Activated CD4-positive, alpha-beta T cell treated with anti-CD3 and anti-CD28 coated beads, Interleukin-2, amount 10 ng/mL, durations not matched to agents 7 days and 5 days (primary cell): ENCODE data around the gene ARL3. TPM values are rescaled to one million over a fixed set of nuclear protein-coding genes. Genes with fewer than 3 reads are reported as not detected.

ENCODE experiments used
- CTCF ChIA-PET: fragments of 350-600 bp; sonication (Branson Sonifier 250); formaldehyde crosslinking; loops from one replicate; lab custom pipeline; 2021; ENCODE audit warnings: antibody characterized with exemption; lab: Charles Lee
- POLR2A ChIA-PET: fragments of 350-600 bp; sonication (Branson Sonifier 250); formaldehyde crosslinking; loops from one replicate; lab custom pipeline; 2021; ENCODE audit warnings: antibody characterized with exemption; lab: Charles Lee
- DNase-seq: peaks from one replicate; pipeline ENCODE4 v3.0.0-alpha.2; 2020
- H3K27ac Mint-ChIP-seq: one replicate; pipeline ENCODE4 v1.8.0; 2021; ENCODE audit warnings: mild to moderate bottlenecking, moderate library complexity, mixed read lengths
- H3K27me3 Mint-ChIP-seq: one replicate; pipeline ENCODE4 v1.8.0; 2021; ENCODE audit warnings: mixed read lengths
- H3K36me3 Mint-ChIP-seq: one replicate; pipeline ENCODE4 v1.8.0; 2021; ENCODE audit warnings: low read depth, mixed read lengths
- H3K4me1 Mint-ChIP-seq: one replicate; pipeline ENCODE4 v1.8.0; 2021; ENCODE audit warnings: mixed read lengths
- H3K4me3 Mint-ChIP-seq: one replicate; pipeline ENCODE4 v1.8.0; 2021; ENCODE audit warnings: mild to moderate bottlenecking, moderate library complexity, mixed read lengths
- H3K9me3 Mint-ChIP-seq: one replicate; pipeline ENCODE4 v1.8.0; 2021; ENCODE audit warnings: mixed read lengths
- total RNA-seq, 2 experiments: library from RNA; stranded (reverse); gene quantifications; one replicate each; pipeline ENCODE4 v1.2.3, GENCODE V29; 2021

The ARL3 gene
- total RNA-seq, 2 experiments from 2014 or later, result 4.4 to 5.0 TPM

GRCh38 chr10:102714621-102715455 is 641 bp upstream of the ARL3 start, which contains the start of gene SFXN2:
Gene SFXN2 (plus strand): TSS chr10:102714636. CDS start chr10:102726637, 12,001 bp downstream.
- POLR2A ChIA-PET, result interaction anchor here (0.7 to 0.9 kb wide), 4 partner anchors 41 to 1203 kb away, joined by 3 to 4 read pairs (median 3); no protein-coding TSS in a partner anchor
- DNase-seq, result peak; percentile 71
- no peaks in the 10 kb centered on the region for H3K9me3 Mint-ChIP-seq
- peaks cover 12% of the 10 kb centered on the region for H3K36me3 Mint-ChIP-seq
- H3K4me1 Mint-ChIP-seq, result peaks cover 60% of the 10 kb centered on the region
- peak within 1 kb of the TSS; percentile 82 for H3K27ac Mint-ChIP-seq
- peak within 1 kb of the TSS; percentile 81 for H3K4me3 Mint-ChIP-seq
- no peaks in the 10 kb centered on the region for H3K27me3 Mint-ChIP-seq
- CTCF ChIA-PET, result interaction anchor here (0.6 to 2.1 kb wide), 15 partner anchors 10 to 361 kb away, joined by 3 to 14 read pairs (median 5); partner anchors contain the start of gene WBP1L

GRCh38 chr10:102713539-102713813 is 721 bp downstream of the ARL3 start:
- Mint-ChIP-seq H3K4me3 (peak overlapping the region; percentile 81), H3K36me3 (peaks cover 10% of the 10 kb centered on the region), H3K9me3 (no peaks in the 10 kb centered on the region), H3K27ac (peak overlapping the region; percentile 82), H3K4me1 (peaks cover 54% of the 10 kb centered on the region), H3K27me3 (no peaks in the 10 kb centered on the region)
- CTCF ChIA-PET, result interaction anchor here (0.6 to 2.6 kb wide), 19 partner anchors 8 to 210 kb away, joined by 3 to 14 read pairs (median 5); partner anchors contain the start of genes CNNM2, SUFU and WBP1L
- POLR2A ChIA-PET, result interaction anchor here (0.5 to 0.8 kb wide), 4 partner anchors 22 to 196 kb away, joined by 3 to 4 read pairs (median 4); partner anchors contain the start of gene WBP1L
- DNase-seq, result no peak

GRCh38 chr10:102712843-102713538 is 1.2 kb downstream of the ARL3 start:
- Mint-ChIP-seq H3K4me3 (peak overlapping the region; percentile 81), H3K4me1 (peaks cover 49% of the 10 kb centered on the region), H3K27ac (peak overlapping the region; percentile 82), H3K9me3 (no peaks in the 10 kb centered on the region), H3K27me3 (no peaks in the 10 kb centered on the region), H3K36me3 (peaks cover 9% of the 10 kb centered on the region)
- ChIA-PET POLR2A (interaction anchor here (0.5 to 0.7 kb wide), 3 partner anchors 21 to 197 kb away, joined by 3 to 4 read pairs (median 3); partner anchors contain the start of gene WBP1L), CTCF (interaction anchor here (0.6 to 2.6 kb wide), 16 partner anchors 11 to 209 kb away, joined by 3 to 14 read pairs (median 5); partner anchors contain the start of genes CNNM2 and SUFU)
- DNase-seq, result no peak

GRCh38 chr10:102712089-102712488 is 2.1 kb downstream of the ARL3 start:
- H3K27ac Mint-ChIP-seq, result no peak overlapping the region
- peak overlapping the region; percentile 81 for H3K4me3 Mint-ChIP-seq
- peaks cover 6% of the 10 kb centered on the region for H3K36me3 Mint-ChIP-seq
- ChIA-PET POLR2A (no interaction called here), CTCF (interaction anchor here (0.6 to 2.6 kb wide), 5 partner anchors 15 to 930 kb away, joined by 3 to 12 read pairs (median 4); partner anchors contain the start of gene CNNM2)
- H3K9me3 Mint-ChIP-seq, result no peaks in the 10 kb centered on the region
- DNase-seq, result no peak
- H3K27me3 Mint-ChIP-seq, result no peaks in the 10 kb centered on the region
- H3K4me1 Mint-ChIP-seq, result peaks cover 46% of the 10 kb centered on the region

GRCh38 chr10:102710609-102711008 is 3.6 kb downstream of the ARL3 start:
- Mint-ChIP-seq H3K27ac (peak overlapping the region; percentile 70), H3K9me3 (no peaks in the 10 kb centered on the region), H3K4me1 (peaks cover 40% of the 10 kb centered on the region), H3K27me3 (no peaks in the 10 kb centered on the region), H3K36me3 (no peaks in the 10 kb centered on the region), H3K4me3 (no peak overlapping the region)
- POLR2A ChIA-PET, result no interaction called here
- no peak for DNase-seq
- CTCF ChIA-PET, result interaction anchor here (0.6 to 1.3 kb wide), 4 partner anchors 11 to 404 kb away, joined by 3 to 5 read pairs (median 3); no protein-coding TSS in a partner anchor

GRCh38 chr10:102705531-102705930 is 8.7 kb downstream of the ARL3 start:
- peaks cover 16% of the 10 kb centered on the region for H3K4me1 Mint-ChIP-seq
- H3K9me3 Mint-ChIP-seq, result no peaks in the 10 kb centered on the region
- H3K27ac Mint-ChIP-seq, result no peak overlapping the region
- H3K4me3 Mint-ChIP-seq, result no peak overlapping the region
- ChIA-PET CTCF (interaction anchor here (1.2 kb wide), 1 partner anchor 9 kb away, joined by 3 read pairs; the partner anchor contains the start of genes ARL3 and SFXN2), POLR2A (no interaction called here)
- DNase-seq, result no peak
- H3K36me3 Mint-ChIP-seq, result peaks cover 6% of the 10 kb centered on the region
- no peaks in the 10 kb centered on the region for H3K27me3 Mint-ChIP-seq

- POLR2A ChIA-PET, result no interaction called here
- Mint-ChIP-seq H3K4me1 (peaks cover 12% of the 10 kb centered on the region), H3K9me3 (no peaks in the 10 kb centered on the region), H3K27me3 (no peaks in the 10 kb centered on the region), H3K36me3 (peaks cover 6% of the 10 kb centered on the region), H3K27ac (no peak overlapping the region), H3K4me3 (no peak overlapping the region)
- no peak for DNase-seq
- CTCF ChIA-PET, result interaction anchor here (1.2 kb wide), 1 partner anchor 9 kb away, joined by 3 read pairs; the partner anchor contains the start of genes ARL3 and SFXN2
Observed at GRCh38 chr10:102704915-102705314, 9.3 kb downstream of the ARL3 start.

- Mint-ChIP-seq H3K9me3 (no peaks in the 10 kb centered on the region), H3K4me3 (no peak overlapping the region), H3K27ac (no peak overlapping the region), H3K4me1 (peaks cover 12% of the 10 kb centered on the region), H3K36me3 (peaks cover 15% of the 10 kb centered on the region), H3K27me3 (no peaks in the 10 kb centered on the region)
- ChIA-PET CTCF (interaction anchor here (0.6 to 2.5 kb wide), 2 partner anchors 11 to 1301 kb away, joined by 3 to 14 read pairs; partner anchors contain the start of genes ARL3 and SFXN2), POLR2A (no interaction called here)
- DNase-seq, result no peak
Observed at GRCh38 chr10:102702742-102703141, 11.5 kb downstream of the ARL3 start.

- Mint-ChIP-seq H3K36me3 (peaks cover 20% of the 10 kb centered on the region), H3K27me3 (no peaks in the 10 kb centered on the region), H3K4me1 (peaks cover 4% of the 10 kb centered on the region), H3K4me3 (no peak overlapping the region), H3K27ac (no peak overlapping the region), H3K9me3 (no peaks in the 10 kb centered on the region)
- no peak for DNase-seq
- ChIA-PET POLR2A (no interaction called here), CTCF (interaction anchor here (1.5 to 2.5 kb wide), 2 partner anchors 12 to 32 kb away, joined by 3 to 14 read pairs; partner anchors contain the start of genes ARL3 and SFXN2)
Observed at GRCh38 chr10:102701796-102702195, 12.4 kb downstream of the ARL3 start.

- Mint-ChIP-seq H3K4me3 (no peak overlapping the region), H3K27ac (no peak overlapping the region), H3K36me3 (peaks cover 22% of the 10 kb centered on the region), H3K9me3 (no peaks in the 10 kb centered on the region), H3K4me1 (peaks cover 2% of the 10 kb centered on the region), H3K27me3 (no peaks in the 10 kb centered on the region)
- ChIA-PET POLR2A (no interaction called here), CTCF (interaction anchor here (1.5 to 2.5 kb wide), 2 partner anchors 13 to 31 kb away, joined by 3 to 14 read pairs; partner anchors contain the start of genes ARL3 and SFXN2)
- DNase-seq, result no peak
Observed at GRCh38 chr10:102701272-102701671, 12.9 kb downstream of the ARL3 start.

GRCh38 chr10:102698894-102699293 is 15.3 kb downstream of the ARL3 start:
- H3K4me1 Mint-ChIP-seq, result no peaks in the 10 kb centered on the region
- no peaks in the 10 kb centered on the region for H3K27me3 Mint-ChIP-seq
- H3K27ac Mint-ChIP-seq, result no peak overlapping the region
- no peak overlapping the region for H3K4me3 Mint-ChIP-seq
- POLR2A ChIA-PET, result no interaction called here
- CTCF ChIA-PET, result interaction anchor here (0.8 to 1.2 kb wide), 2 partner anchors 12 to 21 kb away, joined by 3 read pairs; no protein-coding TSS in a partner anchor
- DNase-seq, result no peak
- peaks cover 18% of the 10 kb centered on the region for H3K36me3 Mint-ChIP-seq
- H3K9me3 Mint-ChIP-seq, result no peaks in the 10 kb centered on the region

GRCh38 chr10:102696736-102697135 is 17.5 kb downstream of the ARL3 start:
- DNase-seq, result no peak
- H3K36me3 Mint-ChIP-seq, result peaks cover 18% of the 10 kb centered on the region
- ChIA-PET POLR2A (no interaction called here), CTCF (interaction anchor here (0.5 to 0.8 kb wide), 3 partner anchors 23 to 1970 kb away, joined by 3 read pairs; no protein-coding TSS in a partner anchor)
- H3K27me3 Mint-ChIP-seq, result no peaks in the 10 kb centered on the region
- no peaks in the 10 kb centered on the region for H3K9me3 Mint-ChIP-seq
- H3K4me3 Mint-ChIP-seq, result no peak overlapping the region
- H3K27ac Mint-ChIP-seq, result no peak overlapping the region
- no peaks in the 10 kb centered on the region for H3K4me1 Mint-ChIP-seq
